Measurements from ENCODE around the gene RGPD4.

- TF ChIP-seq SP1 (IDR thresholded peaks at IDR 0.05) (no peak), BHLHE40 (IDR thresholded peaks at IDR 0.05; ENCODE audit: borderline replicate concordance) (no peak), NFRKB (IDR thresholded peaks at IDR 0.05) (no peak)
Observed at GRCh38 chr2:107824451-107825205, 2.1 kb upstream of the RGPD4 start.

All from HEK293T (cell line).